ENCODE measurements around the gene SLC24A1. TPM values are rescaled to one million over a fixed set of nuclear protein-coding genes. Genes with fewer than 3 reads are reported as not detected.
"Not testable (repeated sequence)": the region's sequence is repeated elsewhere in the genome, so short reads cannot be mapped to it uniquely, and the experiment has no call there.

The SLC24A1 gene
- total RNA-seq, 1 donor from 2014 or later, result 3.7 TPM

GRCh38 chr15:65612949-65613744 lies 8.6 kb upstream of the SLC24A1 start:
- Histone ChIP-seq H3K4me3 (ENCODE audit: low read length in 3 of 3) (no peak overlapping the region), H3K4me1 (ENCODE audit: control insufficient read depth in 3 of 3, insufficient read depth in 3 of 3, low read length in 3 of 3) (peaks cover 24 to 28% (median 25%) of the 10 kb centered on the region in 3 donors), H3K27me3 (ENCODE audit: control insufficient read depth in 3 of 3, insufficient read depth in 3 of 3, low read length in 3 of 3) (no peaks in the 10 kb centered on the region), H3K36me3 (ENCODE audit: control insufficient read depth in 3 of 3, insufficient read depth in 3 of 3, low read length in 3 of 3) (no peaks in the 10 kb centered on the region), H3K27ac (ENCODE audit: low read depth, low read length) (no peak overlapping the region), H3K9me3 (ENCODE audit: control insufficient read depth in 3 of 3, low read length in 3 of 3) (no peaks in the 10 kb centered on the region), H3K9ac (ENCODE audit: low read depth in 1 of 3, low read length in 3 of 3) (no peak overlapping the region)

DNA sequence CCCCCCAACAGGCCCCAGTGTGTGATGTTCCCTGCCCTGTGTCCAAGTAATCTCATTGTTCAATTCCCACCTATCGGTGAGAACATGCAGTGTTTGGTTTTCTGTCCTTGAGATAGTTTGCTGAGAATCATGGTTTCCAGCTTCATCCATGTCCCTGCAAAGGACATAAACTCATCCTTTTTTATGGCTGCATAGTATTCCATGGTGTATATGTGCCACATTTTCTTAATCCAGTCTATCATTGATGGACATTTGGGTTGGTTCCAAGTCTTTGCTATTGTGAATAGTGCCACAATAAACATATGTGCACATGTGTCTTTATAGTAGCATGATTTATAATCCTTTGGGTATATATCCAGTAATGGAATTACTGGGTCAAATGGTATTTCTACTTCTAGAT lies 5.9 kb upstream of the SLC24A1 start:
- H3K36me3 ChIP-seq (ENCODE audit: control insufficient read depth in 3 of 3, insufficient read depth in 3 of 3, low read length in 3 of 3); H3K9ac ChIP-seq (ENCODE audit: low read depth in 1 of 3, low read length in 3 of 3); H3K9me3 ChIP-seq (ENCODE audit: control insufficient read depth in 3 of 3, low read length in 3 of 3); H3K27me3 ChIP-seq (ENCODE audit: control insufficient read depth in 3 of 3, insufficient read depth in 3 of 3, low read length in 3 of 3); H3K4me3 ChIP-seq (ENCODE audit: low read length in 3 of 3); H3K27ac ChIP-seq (ENCODE audit: low read depth, low read length): not testable (repeated sequence)
- peaks cover 11 to 13% (median 11%) of the 10 kb centered on the region in 3 donors for H3K4me1 ChIP-seq (ENCODE audit: control insufficient read depth in 3 of 3, insufficient read depth in 3 of 3, low read length in 3 of 3)

GRCh38 chr15:65618560-65619109 lies 3.1 kb upstream of the SLC24A1 start:
- H3K4me1 ChIP-seq (ENCODE audit: control insufficient read depth in 3 of 3, insufficient read depth in 3 of 3, low read length in 3 of 3), result no peaks in the 10 kb centered on the region
- no peaks in the 10 kb centered on the region for H3K9me3 ChIP-seq (ENCODE audit: control insufficient read depth in 3 of 3, low read length in 3 of 3)
- H3K4me3 ChIP-seq (ENCODE audit: low read length in 3 of 3), result no peak overlapping the region
- no peak overlapping the region for H3K27ac ChIP-seq (ENCODE audit: low read depth, low read length)
- no peaks in the 10 kb centered on the region for H3K36me3 ChIP-seq (ENCODE audit: control insufficient read depth in 3 of 3, insufficient read depth in 3 of 3, low read length in 3 of 3)
- H3K27me3 ChIP-seq (ENCODE audit: control insufficient read depth in 3 of 3, insufficient read depth in 3 of 3, low read length in 3 of 3), result no peaks in the 10 kb centered on the region
- no peak overlapping the region for H3K9ac ChIP-seq (ENCODE audit: low read depth in 1 of 3, low read length in 3 of 3)

DNA sequence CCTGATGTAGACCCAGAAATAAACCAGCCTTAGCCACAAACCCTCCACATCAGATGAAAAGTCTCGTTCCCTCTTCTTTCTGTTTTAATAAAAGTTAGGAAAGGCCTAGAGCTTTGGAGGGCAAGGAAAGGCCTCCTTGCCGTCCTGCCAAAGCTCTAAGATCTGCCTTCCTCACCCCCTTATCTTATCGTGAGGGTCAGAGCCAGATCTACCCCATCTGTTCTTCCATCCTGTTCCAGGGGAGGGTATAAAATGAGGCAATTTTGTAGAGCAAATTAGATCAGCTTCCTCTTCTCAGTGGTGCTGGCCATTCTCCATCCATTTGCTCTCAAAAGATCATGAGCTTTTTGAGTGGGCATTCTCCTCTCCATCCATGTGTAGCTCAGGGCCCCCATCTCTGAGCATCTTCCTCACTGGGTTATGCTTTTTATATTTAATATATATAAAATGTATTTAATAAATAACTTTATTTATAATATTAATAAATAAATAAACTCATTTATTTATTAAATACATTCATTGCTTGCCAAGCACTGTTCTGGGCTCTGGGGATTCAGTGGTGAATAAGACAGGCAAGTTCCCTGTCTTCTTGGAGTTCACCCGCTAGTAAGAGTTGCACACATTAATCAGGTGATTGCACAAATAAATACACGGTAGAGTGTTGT lies 2.0 kb upstream of the SLC24A1 start:
- H3K36me3 ChIP-seq (ENCODE audit: control insufficient read depth in 3 of 3, insufficient read depth in 3 of 3, low read length in 3 of 3), result peaks cover 0 to 3% (median 0%) of the 10 kb centered on the region in 3 donors
- no peaks in the 10 kb centered on the region for H3K4me1 ChIP-seq (ENCODE audit: control insufficient read depth in 3 of 3, insufficient read depth in 3 of 3, low read length in 3 of 3)
- H3K27me3 ChIP-seq (ENCODE audit: control insufficient read depth in 3 of 3, insufficient read depth in 3 of 3, low read length in 3 of 3), result no peaks in the 10 kb centered on the region
- H3K4me3 ChIP-seq (ENCODE audit: low read length in 3 of 3), result no peak overlapping the region
- no peak overlapping the region for H3K9ac ChIP-seq (ENCODE audit: low read depth in 1 of 3, low read length in 3 of 3)
- no peaks in the 10 kb centered on the region for H3K9me3 ChIP-seq (ENCODE audit: control insufficient read depth in 3 of 3, low read length in 3 of 3)
- no peak overlapping the region for H3K27ac ChIP-seq (ENCODE audit: low read depth, low read length)

DNA sequence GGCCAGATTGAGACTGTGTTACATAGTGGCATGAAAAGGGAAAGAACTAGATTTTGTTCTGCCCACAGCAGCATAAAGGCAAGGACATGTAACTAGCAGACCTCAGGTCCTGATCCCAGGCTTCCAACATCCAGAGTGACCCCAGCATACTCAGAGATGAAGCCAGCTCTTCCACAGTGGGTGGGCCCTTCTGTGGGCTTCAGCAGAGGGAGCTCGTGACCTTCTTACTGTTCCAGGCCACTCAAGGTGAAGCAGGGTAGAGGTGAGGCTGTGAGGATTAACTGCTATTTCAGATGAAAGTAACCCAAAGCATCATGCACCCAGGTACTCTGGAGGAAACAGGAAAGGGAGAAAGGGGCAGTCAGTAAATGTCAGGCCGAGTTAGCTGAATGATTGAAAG lies 905 bp upstream of the SLC24A1 start:
- H3K4me1 ChIP-seq (ENCODE audit: control insufficient read depth in 3 of 3, insufficient read depth in 3 of 3, low read length in 3 of 3), result no peaks in the 10 kb centered on the region

GRCh38 chr15:65623103-65623502 lies 1.4 kb downstream of the SLC24A1 start:
- Histone ChIP-seq H3K4me1 (ENCODE audit: control insufficient read depth in 3 of 3, insufficient read depth in 3 of 3, low read length in 3 of 3) (no peaks in the 10 kb centered on the region), H3K4me3 (ENCODE audit: low read length in 3 of 3) (no peak overlapping the region), H3K9ac (ENCODE audit: low read depth in 1 of 3, low read length in 3 of 3) (no peak overlapping the region), H3K9me3 (ENCODE audit: control insufficient read depth in 3 of 3, low read length in 3 of 3) (no peaks in the 10 kb centered on the region), H3K36me3 (ENCODE audit: control insufficient read depth in 3 of 3, insufficient read depth in 3 of 3, low read length in 3 of 3) (peaks cover 0 to 8% (median 7%) of the 10 kb centered on the region in 3 donors), H3K27ac (ENCODE audit: low read depth, low read length) (no peak overlapping the region), H3K27me3 (ENCODE audit: control insufficient read depth in 3 of 3, insufficient read depth in 3 of 3, low read length in 3 of 3) (no peaks in the 10 kb centered on the region)

More for the DNA sequence above, 905 bp upstream of the SLC24A1 start:
- no peaks in the 10 kb centered on the region for H3K27me3 ChIP-seq (ENCODE audit: control insufficient read depth in 3 of 3, insufficient read depth in 3 of 3, low read length in 3 of 3)
- no peaks in the 10 kb centered on the region for H3K9me3 ChIP-seq (ENCODE audit: control insufficient read depth in 3 of 3, low read length in 3 of 3)
- H3K4me3 ChIP-seq (ENCODE audit: low read length in 3 of 3), result no peak overlapping the region
- no peak overlapping the region for H3K9ac ChIP-seq (ENCODE audit: low read depth in 1 of 3, low read length in 3 of 3)
- peaks cover 0 to 8% (median 7%) of the 10 kb centered on the region in 3 donors for H3K36me3 ChIP-seq (ENCODE audit: control insufficient read depth in 3 of 3, insufficient read depth in 3 of 3, low read length in 3 of 3)
- no peak overlapping the region for H3K27ac ChIP-seq (ENCODE audit: low read depth, low read length)

DNA sequence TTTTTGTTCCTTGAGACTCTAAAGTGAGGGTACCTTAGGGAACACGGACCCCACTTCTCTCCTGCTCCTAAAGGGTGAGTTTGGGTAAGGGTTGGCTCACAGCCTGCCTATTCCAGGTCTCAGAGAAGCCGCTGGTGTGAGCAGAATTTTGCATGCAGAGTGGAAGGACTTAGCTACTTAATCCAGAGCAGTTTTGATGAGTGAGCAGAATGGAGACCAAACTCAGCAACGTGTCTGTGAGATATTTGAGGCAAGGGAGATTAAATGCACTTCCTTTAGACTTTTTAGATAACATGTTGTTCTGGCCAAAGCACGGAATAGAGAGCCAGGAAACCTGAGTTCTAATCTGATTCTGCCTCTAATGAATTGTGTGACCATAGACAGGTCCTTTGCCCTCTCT lies 5.1 kb downstream of the SLC24A1 start:
- Histone ChIP-seq H3K4me3 (ENCODE audit: low read length in 3 of 3) (no peak overlapping the region), H3K9me3 (ENCODE audit: control insufficient read depth in 3 of 3, low read length in 3 of 3) (no peaks in the 10 kb centered on the region), H3K9ac (ENCODE audit: low read depth in 1 of 3, low read length in 3 of 3) (no peak overlapping the region), H3K36me3 (ENCODE audit: control insufficient read depth in 3 of 3, insufficient read depth in 3 of 3, low read length in 3 of 3) (peaks cover 0 to 8% (median 7%) of the 10 kb centered on the region in 3 donors), H3K27me3 (ENCODE audit: control insufficient read depth in 3 of 3, insufficient read depth in 3 of 3, low read length in 3 of 3) (no peaks in the 10 kb centered on the region), H3K27ac (ENCODE audit: low read depth, low read length) (no peak overlapping the region), H3K4me1 (ENCODE audit: control insufficient read depth in 3 of 3, insufficient read depth in 3 of 3, low read length in 3 of 3) (no peaks in the 10 kb centered on the region)

- Histone ChIP-seq H3K9ac (ENCODE audit: low read depth in 1 of 3, low read length in 3 of 3) (no peak overlapping the region), H3K36me3 (ENCODE audit: control insufficient read depth in 3 of 3, insufficient read depth in 3 of 3, low read length in 3 of 3) (peaks cover 0 to 7% (median 4%) of the 10 kb centered on the region in 3 donors), H3K9me3 (ENCODE audit: control insufficient read depth in 3 of 3, low read length in 3 of 3) (no peaks in the 10 kb centered on the region), H3K27ac (ENCODE audit: low read depth, low read length) (no peak overlapping the region), H3K27me3 (ENCODE audit: control insufficient read depth in 3 of 3, insufficient read depth in 3 of 3, low read length in 3 of 3) (no peaks in the 10 kb centered on the region), H3K4me3 (ENCODE audit: low read length in 3 of 3) (no peak overlapping the region), H3K4me1 (ENCODE audit: control insufficient read depth in 3 of 3, insufficient read depth in 3 of 3, low read length in 3 of 3) (no peaks in the 10 kb centered on the region)
These were observed 7.8 kb downstream of the SLC24A1 start for GRCh38 chr15:65629548-65629947.

DNA sequence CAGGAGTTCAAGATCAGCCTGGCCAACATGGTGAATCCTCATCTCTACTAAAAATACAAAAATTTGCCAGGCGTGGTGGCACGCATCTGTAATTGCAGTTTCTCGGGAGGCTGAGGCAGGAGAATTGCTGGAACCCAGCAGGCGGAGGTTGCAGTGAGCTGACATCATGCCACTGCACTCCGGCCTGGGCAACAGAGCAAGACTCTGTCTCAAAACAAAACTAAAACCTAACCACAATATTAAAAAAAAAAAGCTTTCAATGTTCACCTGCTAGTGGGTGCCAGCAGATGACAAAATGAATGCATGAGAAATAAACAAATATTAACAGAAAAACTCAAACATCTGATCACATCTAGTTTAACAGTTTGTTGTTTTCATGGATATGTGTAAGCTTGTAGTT lies 9.0 kb downstream of the SLC24A1 start:
- Histone ChIP-seq H3K4me1 (ENCODE audit: control insufficient read depth in 3 of 3, insufficient read depth in 3 of 3, low read length in 3 of 3) (no peaks in the 10 kb centered on the region), H3K4me3 (ENCODE audit: low read length in 3 of 3) (no peak overlapping the region), H3K9me3 (ENCODE audit: control insufficient read depth in 3 of 3, low read length in 3 of 3) (no peaks in the 10 kb centered on the region), H3K9ac (ENCODE audit: low read depth in 1 of 3, low read length in 3 of 3) (no peak overlapping the region), H3K36me3 (ENCODE audit: control insufficient read depth in 3 of 3, insufficient read depth in 3 of 3, low read length in 3 of 3) (no peaks in the 10 kb centered on the region), H3K27ac (ENCODE audit: low read depth, low read length) (no peak overlapping the region), H3K27me3 (ENCODE audit: control insufficient read depth in 3 of 3, insufficient read depth in 3 of 3, low read length in 3 of 3) (no peaks in the 10 kb centered on the region)

DNA sequence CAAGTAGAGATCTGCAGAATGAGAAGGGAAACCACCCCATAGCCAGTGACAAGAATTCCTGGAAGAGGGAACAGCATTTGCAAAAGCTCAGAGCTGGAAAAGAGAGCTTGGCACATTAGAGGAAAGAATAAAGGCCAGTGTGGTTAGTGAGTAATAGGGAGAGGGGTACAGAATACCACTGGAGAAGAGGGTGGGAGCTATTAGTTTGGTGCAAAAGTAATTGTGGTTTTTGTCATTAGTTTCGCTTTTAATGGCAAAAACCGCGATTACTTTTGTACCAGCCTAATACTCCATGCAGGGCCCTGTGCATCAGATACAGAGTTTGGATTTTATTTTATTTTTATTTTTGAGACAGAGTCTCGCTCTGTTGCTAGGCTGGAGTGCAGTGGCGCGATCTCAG lies 9.8 kb downstream of the SLC24A1 start:
- no peaks in the 10 kb centered on the region for H3K36me3 ChIP-seq (ENCODE audit: control insufficient read depth in 3 of 3, insufficient read depth in 3 of 3, low read length in 3 of 3)

More for the DNA sequence above, 9.8 kb downstream of the SLC24A1 start:
- Histone ChIP-seq H3K27me3 (ENCODE audit: control insufficient read depth in 3 of 3, insufficient read depth in 3 of 3, low read length in 3 of 3) (no peaks in the 10 kb centered on the region), H3K4me1 (ENCODE audit: control insufficient read depth in 3 of 3, insufficient read depth in 3 of 3, low read length in 3 of 3) (no peaks in the 10 kb centered on the region), H3K27ac (ENCODE audit: low read depth, low read length) (no peak overlapping the region), H3K9me3 (ENCODE audit: control insufficient read depth in 3 of 3, low read length in 3 of 3) (no peaks in the 10 kb centered on the region), H3K4me3 (ENCODE audit: low read length in 3 of 3) (no peak overlapping the region), H3K9ac (ENCODE audit: low read depth in 1 of 3, low read length in 3 of 3) (no peak overlapping the region)

Data from skeletal muscle tissue (tissue), 4 donors.